WTC11 (cell line): Measurements from ENCODE around the gene AMELY. TPM values are rescaled to one million over a fixed set of nuclear protein-coding genes. Genes with fewer than 3 reads are reported as not detected.
"Not testable (repeated sequence)": the region's sequence is repeated elsewhere in the genome, so short reads cannot be mapped to it uniquely, and the experiment has no call there.

ENCODE experiments used
- ATAC-seq: fragments of 200-7000 bp; cut with Tn5 transposase; 2 replicates; pipeline ENCODE4 v1.10.0; 2021; ENCODE audit warnings: mild to moderate bottlenecking, moderate library complexity
- CTCF ChIA-PET: fragments of 300-600 bp; sonication (Branson Sonifier 250); formaldehyde crosslinking; loops from one replicate; lab custom pipeline; 2021; ENCODE audit warnings: antibody characterized with exemption; lab: Charles Lee
- POLR2A ChIA-PET: fragments of 350-600 bp; sonication (Branson Sonifier 250); formaldehyde crosslinking; loops from one replicate; lab custom pipeline; 2021; ENCODE audit warnings: antibody characterized with exemption; lab: Charles Lee
- DNase-seq: peaks from one replicate; pipeline ENCODE4 v3.0.0; 2021; ENCODE audit warnings: low spot score
- H3K27ac Mint-ChIP-seq: 2 replicates; pipeline ENCODE4 v1.8.0; 2021; ENCODE audit warnings: mixed read lengths
- H3K27me3 Mint-ChIP-seq: 2 replicates; pipeline ENCODE4 v1.8.0; 2021; ENCODE audit warnings: low read depth, mild to moderate bottlenecking, moderate library complexity, mixed read lengths
- H3K36me3 Mint-ChIP-seq: 2 replicates; pipeline ENCODE4 v1.8.0; 2021; ENCODE audit warnings: mixed read lengths
- H3K4me1 Mint-ChIP-seq: 2 replicates; pipeline ENCODE4 v1.8.0; 2022; ENCODE audit warnings: mixed read lengths
- H3K4me3 Mint-ChIP-seq: 2 replicates; pipeline ENCODE4 v1.8.0; 2021; ENCODE audit warnings: mild to moderate bottlenecking, moderate library complexity, mixed read lengths
- H3K9me3 Mint-ChIP-seq: 2 replicates; pipeline ENCODE4 v1.8.0; 2021; ENCODE audit warnings: mixed read lengths
- ATF1 ChIP-seq: sonication (generic); formaldehyde crosslinking; IDR thresholded peaks from 2 replicates; pipeline ENCODE4 v1.8.1; 2023; ENCODE audit warnings: mild to moderate bottlenecking, moderate library complexity, missing genetic modification reagents
- EMX1 ChIP-seq: fragments of 250-450 bp; sonication (Bioruptor Pico); IDR thresholded peaks from 2 replicates; pipeline ENCODE4 v1.8.0; 2021; ENCODE audit warnings: mild to moderate bottlenecking
- FOXP1 ChIP-seq: sonication (generic); formaldehyde crosslinking; IDR thresholded peaks from 2 replicates; pipeline ENCODE4 v1.8.0; 2022; ENCODE audit warnings: missing genetic modification reagents, mild to moderate bottlenecking, moderate library complexity, borderline replicate concordance
- FOXP4 ChIP-seq: sonication (generic); formaldehyde crosslinking; IDR thresholded peaks from 2 replicates; pipeline ENCODE4 v1.8.0; 2022; ENCODE audit warnings: mild to moderate bottlenecking, missing genetic modification reagents
- GABPB1 ChIP-seq: sonication (generic); formaldehyde crosslinking; IDR thresholded peaks from 2 replicates; pipeline ENCODE4 v1.8.1; 2023; ENCODE audit warnings: mild to moderate bottlenecking, missing genetic modification reagents
- GRHL2 ChIP-seq: fragments of 250-450 bp; sonication (Bioruptor Pico); IDR thresholded peaks from 2 replicates; pipeline ENCODE4 v1.8.0; 2022; ENCODE audit warnings: mild to moderate bottlenecking, moderate library complexity; ENCODE audit not compliant: insufficient replicate concordance, severe bottlenecking
- HMGXB4 ChIP-seq: sonication (generic); formaldehyde crosslinking; IDR thresholded peaks from 2 replicates; pipeline ENCODE4 v1.8.1; 2023; ENCODE audit warnings: mild to moderate bottlenecking, moderate library complexity, missing genetic modification reagents
- IRF2 ChIP-seq: sonication (generic); formaldehyde crosslinking; IDR thresholded peaks from 2 replicates; pipeline ENCODE4 v1.8.0; 2022; ENCODE audit warnings: low read depth, missing genetic modification reagents, borderline replicate concordance
- JUN ChIP-seq: sonication (generic); formaldehyde crosslinking; IDR thresholded peaks from 2 replicates; pipeline ENCODE4 v1.8.0; 2023; ENCODE audit warnings: mild to moderate bottlenecking, missing genetic modification reagents
- NR2C2 ChIP-seq: sonication (generic); formaldehyde crosslinking; IDR thresholded peaks from 2 replicates; pipeline ENCODE4 v1.8.0; 2022; ENCODE audit warnings: mild to moderate bottlenecking, missing genetic modification reagents
- SMAD4 ChIP-seq: sonication (generic); formaldehyde crosslinking; IDR thresholded peaks from 2 replicates; pipeline ENCODE4 v1.8.0; 2022; ENCODE audit warnings: mild to moderate bottlenecking, missing genetic modification reagents
- TCF7 ChIP-seq: sonication (generic); formaldehyde crosslinking; IDR thresholded peaks from 2 replicates; pipeline ENCODE4 v1.8.0; 2022; ENCODE audit warnings: mild to moderate bottlenecking, low read depth, missing genetic modification reagents, moderate library complexity
- ZNF138 ChIP-seq: sonication (generic); formaldehyde crosslinking; conservative IDR thresholded peaks from 2 replicates; pipeline ENCODE4 v1.8.1; 2022; ENCODE audit warnings: mild to moderate bottlenecking, moderate library complexity, missing genetic modification reagents
- ZNF263 ChIP-seq: sonication (generic); formaldehyde crosslinking; IDR thresholded peaks from 2 replicates; pipeline ENCODE4 v1.8.1; 2022; ENCODE audit warnings: low read depth, mild to moderate bottlenecking, moderate library complexity, missing genetic modification reagents
- ZNF396 ChIP-seq: fragments of 250-450 bp; sonication (Bioruptor Pico); IDR thresholded peaks from 2 replicates; pipeline ENCODE4 v1.8.0; 2021; ENCODE audit warnings: mild to moderate bottlenecking, moderate library complexity, borderline replicate concordance
- total RNA-seq: library from RNA; stranded (reverse); gene quantifications from 3 replicates; pipeline ENCODE4 v1.2.3, GENCODE V29; 2021
- TF ChIP-seq, protein P1 (sequence below): fragments of 250-450 bp; sonication (Bioruptor Pico); IDR thresholded peaks from 2 replicates; pipeline ENCODE4 v1.9.0; 2021; ENCODE audit warnings: mild to moderate bottlenecking
- TF ChIP-seq, protein P2 (sequence below): sonication (generic); formaldehyde crosslinking; IDR thresholded peaks from 2 replicates; pipeline ENCODE4 v1.8.1; 2023; ENCODE audit warnings: mild to moderate bottlenecking, missing genetic modification reagents, moderate library complexity
- TF ChIP-seq, protein P3 (sequence below): sonication (generic); formaldehyde crosslinking; conservative IDR thresholded peaks from 2 replicates; pipeline ENCODE4 v1.8.1; 2022; ENCODE audit warnings: mild to moderate bottlenecking, missing genetic modification reagents
- TF ChIP-seq, protein P4 (sequence below): sonication (generic); formaldehyde crosslinking; IDR thresholded peaks from 2 replicates; pipeline ENCODE4 v1.8.1; 2022; ENCODE audit warnings: mild to moderate bottlenecking, moderate library complexity, missing genetic modification reagents
- TF ChIP-seq, protein P5 (sequence below): sonication (generic); formaldehyde crosslinking; IDR thresholded peaks from 2 replicates; pipeline ENCODE4 v1.8.1; 2022; ENCODE audit warnings: low read depth, missing genetic modification reagents, borderline replicate concordance
- TF ChIP-seq, protein P6 (sequence below): sonication (generic); formaldehyde crosslinking; IDR thresholded peaks from 2 replicates; pipeline ENCODE4 v1.8.0; 2022; ENCODE audit warnings: missing genetic modification reagents

The AMELY gene
- total RNA-seq, 1 experiment from 2014 or later: not detected

DNA sequence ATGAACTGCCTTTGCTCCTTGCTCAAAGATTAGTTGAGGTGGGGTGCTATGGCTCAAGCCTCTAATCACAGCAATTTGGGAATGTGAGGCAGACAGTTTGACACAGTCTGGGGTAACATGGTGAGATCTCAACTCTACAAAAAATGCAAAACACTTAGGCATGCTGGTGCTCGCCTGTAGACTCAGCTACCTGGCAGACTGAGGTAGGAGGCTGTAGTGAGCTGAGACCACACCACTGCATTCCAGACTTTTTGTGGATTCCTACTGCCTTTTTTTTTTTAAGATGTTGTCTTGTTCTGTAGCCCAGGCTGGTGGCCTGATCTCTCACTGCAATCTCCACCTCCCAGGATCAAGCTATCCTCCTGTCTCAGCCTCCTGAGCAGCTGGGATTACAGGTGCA lies 4.0 kb downstream of the AMELY start (continued):
- no peak for TF ChIP-seq FOXP4 (CRISPR knock-in tag)

DNA sequence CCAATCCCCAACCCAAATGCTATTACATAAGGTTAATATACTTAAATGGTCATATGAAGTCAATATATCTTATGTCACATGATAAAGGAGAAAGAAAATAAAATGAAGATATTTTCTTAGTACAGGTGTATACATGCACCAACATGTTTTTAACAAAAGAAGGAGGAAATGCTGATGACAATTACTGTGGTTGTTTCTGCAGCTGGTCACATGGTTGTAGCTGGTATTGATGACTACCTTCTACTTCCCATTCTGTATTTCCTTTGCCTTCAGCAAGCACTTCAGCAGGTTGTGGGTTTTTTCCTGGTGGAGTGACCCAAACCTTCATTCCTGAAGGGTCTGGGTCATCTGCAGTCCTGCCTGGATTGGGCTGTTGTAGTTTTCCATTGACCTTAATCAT lies 9.4 kb downstream of the AMELY start:
- H3K9me3 Mint-ChIP-seq, CTCF ChIA-PET, H3K4me1 Mint-ChIP-seq, POLR2A ChIA-PET, H3K4me3 Mint-ChIP-seq, H3K27me3 Mint-ChIP-seq, DNase-seq, ATAC-seq, H3K36me3 Mint-ChIP-seq, H3K27ac Mint-ChIP-seq: not testable (repeated sequence)

- POLR2A ChIA-PET: no interaction called here
- no peak for TF ChIP-seq ATF1
- TF ChIP-seq ZNF138: no peak
- TF ChIP-seq, protein P1, sequence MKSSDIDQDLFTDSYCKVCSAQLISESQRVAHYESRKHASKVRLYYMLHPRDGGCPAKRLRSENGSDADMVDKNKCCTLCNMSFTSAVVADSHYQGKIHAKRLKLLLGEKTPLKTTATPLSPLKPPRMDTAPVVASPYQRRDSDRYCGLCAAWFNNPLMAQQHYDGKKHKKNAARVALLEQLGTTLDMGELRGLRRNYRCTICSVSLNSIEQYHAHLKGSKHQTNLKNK: no peak
- TF ChIP-seq GRHL2: no peak
- no peak for TF ChIP-seq NR2C2 (CRISPR knock-in tag)
- TF ChIP-seq, protein P2, sequence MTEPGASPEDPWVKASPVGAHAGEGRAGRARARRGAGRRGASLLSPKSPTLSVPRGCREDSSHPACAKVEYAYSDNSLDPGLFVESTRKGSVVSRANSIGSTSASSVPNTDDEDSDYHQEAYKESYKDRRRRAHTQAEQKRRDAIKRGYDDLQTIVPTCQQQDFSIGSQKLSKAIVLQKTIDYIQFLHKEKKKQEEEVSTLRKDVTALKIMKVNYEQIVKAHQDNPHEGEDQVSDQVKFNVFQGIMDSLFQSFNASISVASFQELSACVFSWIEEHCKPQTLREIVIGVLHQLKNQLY (CRISPR knock-in tag): no peak
- TF ChIP-seq JUN (CRISPR knock-in tag): no peak
- TF ChIP-seq EMX1: no peak
- TF ChIP-seq ZNF263 (CRISPR knock-in tag): no peak
- TF ChIP-seq, protein P3, sequence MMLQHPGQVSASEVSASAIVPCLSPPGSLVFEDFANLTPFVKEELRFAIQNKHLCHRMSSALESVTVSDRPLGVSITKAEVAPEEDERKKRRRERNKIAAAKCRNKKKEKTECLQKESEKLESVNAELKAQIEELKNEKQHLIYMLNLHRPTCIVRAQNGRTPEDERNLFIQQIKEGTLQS: no peak
- TF ChIP-seq, protein P4, sequence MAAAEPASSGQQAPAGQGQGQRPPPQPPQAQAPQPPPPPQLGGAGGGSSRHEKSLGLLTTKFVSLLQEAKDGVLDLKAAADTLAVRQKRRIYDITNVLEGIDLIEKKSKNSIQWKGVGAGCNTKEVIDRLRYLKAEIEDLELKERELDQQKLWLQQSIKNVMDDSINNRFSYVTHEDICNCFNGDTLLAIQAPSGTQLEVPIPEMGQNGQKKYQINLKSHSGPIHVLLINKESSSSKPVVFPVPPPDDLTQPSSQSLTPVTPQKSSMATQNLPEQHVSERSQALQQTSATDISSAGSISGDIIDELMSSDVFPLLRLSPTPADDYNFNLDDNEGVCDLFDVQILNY (CRISPR knock-in tag): no peak
- no peak for TF ChIP-seq GABPB1 (CRISPR knock-in tag)
- no peak for TF ChIP-seq TCF7
- TF ChIP-seq, all 79 proteins: peak for 0
- no peaks in the 10 kb centered on the region for H3K27me3 Mint-ChIP-seq
- H3K27ac Mint-ChIP-seq: no peak overlapping the region
- no peaks in the 10 kb centered on the region for H3K4me1 Mint-ChIP-seq
- DNase-seq: no peak
- no peak for ATAC-seq
- H3K4me3 Mint-ChIP-seq: no peak overlapping the region
- H3K36me3 Mint-ChIP-seq: no peaks in the 10 kb centered on the region
- CTCF ChIA-PET: no interaction called here
- no peaks in the 10 kb centered on the region for H3K9me3 Mint-ChIP-seq
These were observed 16.3 kb downstream of the AMELY start for GRCh38 chrY:6895236-6895635.

GRCh38 chrY:6894496-6894895 lies 17.1 kb downstream of the AMELY start:
- no peaks in the 10 kb centered on the region for H3K36me3 Mint-ChIP-seq
- H3K4me1 Mint-ChIP-seq: no peaks in the 10 kb centered on the region
- POLR2A ChIA-PET: no interaction called here
- DNase-seq: no peak
- no peak overlapping the region for H3K27ac Mint-ChIP-seq
- H3K4me3 Mint-ChIP-seq: no peak overlapping the region
- no peaks in the 10 kb centered on the region for H3K9me3 Mint-ChIP-seq
- no peak for ATAC-seq
- H3K27me3 Mint-ChIP-seq: no peaks in the 10 kb centered on the region
- CTCF ChIA-PET: no interaction called here
- no peak for TF ChIP-seq IRF2
- TF ChIP-seq, protein P5, sequence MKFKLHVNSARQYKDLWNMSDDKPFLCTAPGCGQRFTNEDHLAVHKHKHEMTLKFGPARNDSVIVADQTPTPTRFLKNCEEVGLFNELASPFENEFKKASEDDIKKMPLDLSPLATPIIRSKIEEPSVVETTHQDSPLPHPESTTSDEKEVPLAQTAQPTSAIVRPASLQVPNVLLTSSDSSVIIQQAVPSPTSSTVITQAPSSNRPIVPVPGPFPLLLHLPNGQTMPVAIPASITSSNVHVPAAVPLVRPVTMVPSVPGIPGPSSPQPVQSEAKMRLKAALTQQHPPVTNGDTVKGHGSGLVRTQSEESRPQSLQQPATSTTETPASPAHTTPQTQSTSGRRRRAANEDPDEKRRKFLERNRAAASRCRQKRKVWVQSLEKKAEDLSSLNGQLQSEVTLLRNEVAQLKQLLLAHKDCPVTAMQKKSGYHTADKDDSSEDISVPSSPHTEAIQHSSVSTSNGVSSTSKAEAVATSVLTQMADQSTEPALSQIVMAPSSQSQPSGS: no peak
- no peak for TF ChIP-seq ZNF138
- TF ChIP-seq FOXP1 (CRISPR knock-in tag): no peak
- no peak for TF ChIP-seq ZNF396 (CRISPR knock-in tag)
- TF ChIP-seq, protein P6, sequence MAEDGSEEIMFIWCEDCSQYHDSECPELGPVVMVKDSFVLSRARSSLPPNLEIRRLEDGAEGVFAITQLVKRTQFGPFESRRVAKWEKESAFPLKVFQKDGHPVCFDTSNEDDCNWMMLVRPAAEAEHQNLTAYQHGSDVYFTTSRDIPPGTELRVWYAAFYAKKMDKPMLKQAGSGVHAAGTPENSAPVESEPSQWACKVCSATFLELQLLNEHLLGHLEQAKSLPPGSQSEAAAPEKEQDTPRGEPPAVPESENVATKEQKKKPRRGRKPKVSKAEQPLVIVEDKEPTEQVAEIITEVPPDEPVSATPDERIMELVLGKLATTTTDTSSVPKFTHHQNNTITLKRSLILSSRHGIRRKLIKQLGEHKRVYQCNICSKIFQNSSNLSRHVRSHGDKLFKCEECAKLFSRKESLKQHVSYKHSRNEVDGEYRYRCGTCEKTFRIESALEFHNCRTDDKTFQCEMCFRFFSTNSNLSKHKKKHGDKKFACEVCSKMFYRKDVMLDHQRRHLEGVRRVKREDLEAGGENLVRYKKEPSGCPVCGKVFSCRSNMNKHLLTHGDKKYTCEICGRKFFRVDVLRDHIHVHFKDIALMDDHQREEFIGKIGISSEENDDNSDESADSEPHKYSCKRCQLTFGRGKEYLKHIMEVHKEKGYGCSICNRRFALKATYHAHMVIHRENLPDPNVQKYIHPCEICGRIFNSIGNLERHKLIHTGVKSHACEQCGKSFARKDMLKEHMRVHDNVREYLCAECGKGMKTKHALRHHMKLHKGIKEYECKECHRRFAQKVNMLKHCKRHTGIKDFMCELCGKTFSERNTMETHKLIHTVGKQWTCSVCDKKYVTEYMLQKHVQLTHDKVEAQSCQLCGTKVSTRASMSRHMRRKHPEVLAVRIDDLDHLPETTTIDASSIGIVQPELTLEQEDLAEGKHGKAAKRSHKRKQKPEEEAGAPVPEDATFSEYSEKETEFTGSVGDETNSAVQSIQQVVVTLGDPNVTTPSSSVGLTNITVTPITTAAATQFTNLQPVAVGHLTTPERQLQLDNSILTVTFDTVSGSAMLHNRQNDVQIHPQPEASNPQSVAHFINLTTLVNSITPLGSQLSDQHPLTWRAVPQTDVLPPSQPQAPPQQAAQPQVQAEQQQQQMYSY: no peak
- no peak for TF ChIP-seq HMGXB4
- no peak for TF ChIP-seq SMAD4 (CRISPR knock-in tag)
- no peak for TF ChIP-seq GABPB1 (CRISPR knock-in tag)
